MM.1S (cell line): ENCODE results near the gene NFAT5.

ENCODE experiments used
- CTCF ChIP-seq: fragments of 300-600 bp; sonication (generic); IDR thresholded peaks from 2 replicates; pipeline ENCODE4 v1.5.1; 2016; ENCODE audit warnings: antibody characterized with exemption, low read length, mixed read lengths
- EZH2 ChIP-seq: fragments of 300-600 bp; sonication (generic); optimal IDR thresholded peaks from 2 replicates; pipeline ENCODE3; 2017; ENCODE audit warnings: low read depth, mild to moderate bottlenecking, antibody characterized with exemption, low read length, mixed read lengths
- EZH2phosphoT487 ChIP-seq: fragments of 300-600 bp; sonication (generic); IDR thresholded peaks from 2 replicates; pipeline ENCODE4 v1.6.1; 2018; ENCODE audit warnings: antibody characterized with exemption, low read length

DNA sequence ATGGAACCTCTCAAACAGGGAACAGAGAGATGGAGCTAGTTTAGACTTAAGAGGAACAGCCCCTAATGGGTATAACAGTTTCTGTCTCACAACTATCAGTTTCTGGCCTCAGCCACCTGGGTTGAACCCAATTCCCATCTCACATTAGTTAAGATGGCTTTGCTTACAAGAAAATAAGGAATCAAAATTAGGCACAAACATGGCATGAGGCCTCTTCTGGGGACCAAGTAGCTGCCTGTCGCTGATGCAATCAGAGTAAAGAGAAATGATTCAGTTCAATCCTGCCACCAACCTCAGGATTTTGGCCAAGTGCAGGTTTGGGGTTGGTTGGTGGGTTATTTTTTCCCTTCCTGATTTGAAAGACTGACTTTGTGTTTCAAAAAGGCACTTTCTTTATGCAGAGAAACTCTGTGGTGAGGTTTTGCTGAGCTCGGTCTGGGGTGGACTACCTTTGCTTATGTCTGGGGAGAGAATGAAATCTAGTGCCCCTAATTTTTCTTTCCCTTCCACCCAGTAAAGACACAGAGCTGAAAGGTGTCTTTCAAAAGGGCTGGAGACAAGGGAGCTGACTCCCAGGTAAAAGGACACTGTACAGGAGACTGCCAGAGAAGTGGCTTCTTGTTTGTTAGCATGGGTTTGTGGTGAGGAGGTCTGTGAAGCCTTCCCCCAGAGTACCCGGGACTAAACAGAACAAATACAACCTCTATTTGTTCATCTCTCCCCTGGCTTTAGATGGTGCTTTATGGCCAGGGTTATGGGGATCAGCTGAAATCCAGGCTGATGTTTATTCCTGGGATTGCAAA lies 44.8 kb upstream of the NFAT5 start:
- TF ChIP-seq EZH2 (no peak), CTCF (no peak), EZH2phosphoT487 (no peak)
